Stimulated activated CD8-positive, alpha-beta memory T cell treated with anti-CD3 and anti-CD28 coated beads, Interleukin-2, amount 100 ng/mL, for 48 hours (primary cell): ENCODE results near the gene LYRM2.

Experiments used
- DNase-seq, 2 donors: peaks; one replicate each; pipeline ENCODE4 v3.0.0-alpha.2; 2020; ENCODE audit warnings: low read depth in 2 of 2

The LYRM2 gene

DNA sequence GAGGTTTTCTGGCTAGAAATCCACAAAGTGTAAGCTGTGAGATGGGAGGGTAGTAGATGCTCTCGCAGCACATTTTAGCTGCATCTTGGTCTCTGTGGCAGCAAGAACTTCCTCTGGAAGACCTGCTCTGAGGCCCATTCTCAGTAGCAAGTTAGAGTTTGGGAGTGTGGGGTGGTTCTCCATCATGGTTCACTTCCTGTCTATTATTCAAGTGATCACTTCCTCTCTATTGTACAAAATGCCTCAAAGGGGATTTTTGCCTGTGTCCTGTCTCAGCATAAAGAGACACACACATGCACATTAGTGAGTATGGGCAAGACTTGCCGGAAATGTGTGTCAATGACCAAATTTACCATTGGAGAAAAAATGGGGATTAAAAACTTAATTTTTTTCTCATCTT is 42.5 kb downstream of the LYRM2 start:
- no peak for DNase-seq

- no peak for DNase-seq
These were observed 46.8 kb downstream of the LYRM2 start for GRCh38 chr6:89591745-89592144.

DNA sequence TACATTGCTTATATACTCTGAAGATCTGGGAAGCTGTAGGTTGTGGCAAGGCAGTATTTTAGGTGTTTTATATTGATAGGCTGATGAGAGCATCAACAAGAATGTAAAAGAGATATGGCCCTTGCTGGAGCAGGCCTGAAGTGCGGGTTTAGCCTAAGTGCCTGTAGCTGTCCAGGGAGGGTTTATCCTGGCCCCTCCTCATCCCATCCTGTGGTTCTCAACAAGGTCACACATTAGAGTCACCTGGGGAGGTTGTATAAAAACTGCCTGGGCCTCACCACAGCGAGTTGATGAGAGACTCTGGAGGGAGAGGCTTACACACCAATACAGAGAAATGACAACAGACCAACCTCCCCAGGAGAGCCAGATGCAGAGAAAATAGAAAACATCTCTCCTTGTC is 48.4 kb downstream of the LYRM2 start:
- no peak for DNase-seq

DNA sequence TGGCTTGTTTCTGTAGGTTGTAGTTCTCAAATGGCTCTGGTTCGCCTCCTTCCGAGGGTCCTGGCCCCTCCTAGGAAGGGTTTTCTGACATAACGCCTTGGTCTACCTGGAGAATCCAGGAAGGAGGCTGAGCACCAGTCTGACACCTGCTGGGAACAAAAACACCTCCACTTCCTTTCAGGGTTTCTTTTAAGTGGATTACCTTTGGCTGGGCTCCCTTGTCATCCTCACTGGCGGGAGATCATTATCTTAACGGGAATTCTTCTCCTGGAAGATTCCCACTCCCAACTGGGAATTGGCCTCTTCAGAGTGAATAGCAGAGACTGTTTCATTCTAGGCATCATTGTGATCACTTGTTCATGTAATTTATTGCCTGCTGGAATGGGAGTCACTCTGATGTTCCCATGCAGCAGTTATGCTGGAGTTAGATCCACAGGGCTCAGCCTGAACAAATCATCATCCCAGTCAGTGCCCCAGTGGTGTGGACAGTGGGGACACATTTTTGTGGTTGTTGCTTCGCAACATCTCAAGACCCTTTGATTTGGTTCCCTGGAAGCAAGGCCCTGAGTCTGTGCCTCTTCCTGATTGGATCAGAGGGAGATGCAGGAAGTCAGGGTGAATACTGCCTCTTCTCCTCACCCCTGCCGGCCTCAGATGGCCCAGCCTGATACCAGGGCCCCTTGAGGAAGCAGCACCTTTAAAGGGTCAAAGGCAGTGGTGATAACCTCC is 49.1 kb downstream of the LYRM2 start:
- DNase-seq: no peak

- DNase-seq: no peak
These were observed 53.4 kb downstream of the LYRM2 start for GRCh38 chr6:89585154-89585553.

DNA sequence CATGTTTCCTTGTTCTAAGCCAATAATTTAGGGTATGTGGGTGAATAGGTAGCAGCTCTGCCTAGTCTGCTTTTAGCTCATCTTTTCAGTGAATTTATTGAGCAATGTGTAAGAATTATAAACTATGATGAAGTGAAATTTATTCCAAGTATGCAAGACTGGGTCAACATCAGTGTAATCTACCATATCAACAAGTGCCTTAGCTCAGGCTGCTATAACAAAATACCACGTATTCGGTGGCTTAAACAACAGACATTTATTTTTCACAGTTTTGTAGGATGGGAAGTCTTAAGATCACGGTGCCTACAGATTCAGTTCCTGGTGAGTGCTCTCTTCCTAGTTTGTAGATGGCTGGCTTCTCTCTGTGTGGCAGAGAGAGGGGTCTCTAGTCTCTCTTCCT is 54.0 kb downstream of the LYRM2 start:
- no peak for DNase-seq

- no peak for DNase-seq
These were observed 55.0 kb downstream of the LYRM2 start for GRCh38 chr6:89583559-89583958.

- no peak for DNase-seq
These were observed 55.8 kb downstream of the LYRM2 start for GRCh38 chr6:89582669-89583325.

GRCh38 chr6:89581689-89582088 is 56.9 kb downstream of the LYRM2 start:
- DNase-seq: no peak

DNA sequence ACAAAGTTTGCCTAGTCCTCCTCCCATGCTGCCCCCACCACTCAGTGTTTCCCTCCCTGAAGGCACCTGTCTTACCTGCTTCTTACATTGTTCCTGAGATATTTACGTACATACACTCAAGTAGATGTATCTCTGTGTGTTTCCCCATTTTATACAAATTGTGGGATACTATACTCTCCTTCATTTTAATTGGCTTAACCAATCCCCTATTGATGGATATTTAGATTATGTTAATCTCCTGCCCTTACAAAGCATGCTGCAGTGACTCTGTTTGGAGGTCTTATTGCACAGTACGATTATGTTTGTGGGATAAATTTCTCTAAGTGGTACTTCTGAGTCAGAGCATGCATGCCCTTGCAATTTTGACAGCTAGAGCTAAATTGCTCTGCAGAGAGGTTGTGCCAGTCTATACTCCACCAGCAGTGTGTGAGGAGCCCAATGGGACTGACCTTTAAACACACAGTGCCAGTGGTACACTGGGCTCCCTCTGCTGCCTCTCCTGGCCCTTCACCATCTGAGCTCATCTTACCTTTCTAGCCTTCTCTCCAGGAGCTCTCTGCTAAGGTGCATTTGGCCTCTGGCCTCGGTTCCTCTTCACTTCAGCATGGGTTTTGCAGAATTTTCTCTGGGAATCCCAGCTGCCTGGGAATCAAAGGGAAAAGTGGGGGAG is 57.4 kb downstream of the LYRM2 start:
- DNase-seq: no peak

DNA sequence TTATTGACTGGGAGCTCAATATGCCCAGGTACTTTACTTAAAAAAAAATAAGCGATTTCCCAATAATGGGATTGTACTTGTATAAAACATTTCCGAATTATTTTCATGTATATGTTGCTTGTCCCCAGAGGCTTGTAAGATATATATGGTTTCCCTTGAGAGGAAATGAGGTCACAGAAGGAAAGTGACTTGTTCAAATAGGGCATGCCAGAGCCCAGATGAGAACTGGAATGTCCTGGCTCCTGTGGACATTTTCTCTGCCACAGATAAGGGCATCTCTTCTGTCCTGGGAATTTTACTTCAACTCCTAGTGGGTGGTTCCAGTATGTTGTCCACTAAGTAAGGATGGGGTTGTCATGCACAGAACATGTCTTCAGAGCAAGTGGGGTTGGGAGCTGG is 63.0 kb downstream of the LYRM2 start:
- no peak for DNase-seq

GRCh38 chr6:89574910-89575561 is 63.5 kb downstream of the LYRM2 start:
- no peak for DNase-seq

DNA sequence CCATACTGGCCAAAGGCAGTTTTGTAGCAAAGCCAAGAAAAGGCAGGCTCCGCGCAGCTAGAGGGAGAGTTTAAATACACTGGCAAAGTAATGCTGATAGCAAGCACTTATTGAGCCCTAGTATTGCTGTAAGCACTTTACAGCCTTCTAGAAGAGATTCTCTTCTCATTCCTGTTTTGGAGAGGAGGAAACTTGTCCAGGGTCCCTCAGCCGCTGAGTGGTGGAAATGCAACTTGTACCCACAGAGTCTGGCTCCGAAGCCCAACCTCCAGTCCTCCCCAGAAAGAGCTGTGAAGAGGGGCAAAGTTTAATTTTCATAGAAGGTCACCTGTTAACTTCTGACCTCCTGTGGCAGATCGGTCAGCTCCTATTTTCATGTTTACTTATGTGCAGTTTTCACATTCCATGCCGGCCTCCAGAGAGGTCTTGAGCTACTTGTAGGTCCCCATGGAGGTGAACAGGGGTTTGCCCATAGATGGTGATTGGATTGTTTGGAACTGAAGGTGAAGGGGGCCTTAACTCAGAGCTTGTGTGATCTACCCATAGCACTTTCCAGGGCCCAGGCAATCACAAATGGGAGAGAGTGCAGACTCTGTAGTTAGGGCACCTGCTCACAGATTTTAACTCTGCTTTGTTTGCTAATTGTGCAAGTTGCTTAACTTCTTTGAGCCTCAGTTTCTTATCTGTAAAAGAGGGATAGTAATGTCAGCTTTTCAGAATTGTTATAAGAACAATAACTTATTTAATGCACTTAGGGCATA is 70.7 kb downstream of the LYRM2 start:
- no peak for DNase-seq

DNA sequence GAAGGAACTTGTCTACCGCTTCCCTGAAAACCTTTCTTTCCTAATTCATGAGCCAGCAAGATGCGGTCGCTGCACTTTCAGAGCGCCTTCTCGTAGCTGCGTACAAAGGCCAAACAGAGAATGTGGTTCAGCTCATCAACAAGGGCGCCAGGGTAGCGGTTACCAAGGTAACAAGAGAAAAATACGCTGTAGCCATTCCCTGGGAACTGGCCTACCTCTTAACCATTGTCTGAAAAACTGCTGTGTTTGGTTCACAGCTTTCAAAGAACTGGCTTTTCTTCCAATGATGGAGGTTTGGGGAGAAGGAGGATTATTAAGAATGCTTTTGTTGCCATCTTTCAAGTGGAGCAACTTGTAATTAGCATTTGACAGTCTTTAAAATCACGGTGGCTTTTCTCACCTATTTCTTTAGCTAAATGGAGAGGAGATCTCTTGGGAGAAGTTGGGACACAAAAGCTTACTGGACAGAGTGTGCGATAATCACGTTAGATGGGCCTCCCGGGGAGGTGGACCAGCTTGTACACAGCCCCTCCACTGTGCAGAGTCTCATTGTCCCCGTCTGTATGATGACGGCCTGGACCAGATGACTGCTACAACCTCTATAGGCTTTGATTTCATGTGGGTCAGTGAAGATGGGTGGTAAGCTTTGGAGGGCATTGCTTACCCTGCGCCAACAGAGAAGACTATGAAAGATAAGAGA is 71.5 kb downstream of the LYRM2 start:
- no peak for DNase-seq

GRCh38 chr6:89566008-89566800 is 72.3 kb downstream of the LYRM2 start:
- DNase-seq: no peak

GRCh38 chr6:89564752-89565427 is 73.7 kb downstream of the LYRM2 start:
- no peak for DNase-seq

DNA sequence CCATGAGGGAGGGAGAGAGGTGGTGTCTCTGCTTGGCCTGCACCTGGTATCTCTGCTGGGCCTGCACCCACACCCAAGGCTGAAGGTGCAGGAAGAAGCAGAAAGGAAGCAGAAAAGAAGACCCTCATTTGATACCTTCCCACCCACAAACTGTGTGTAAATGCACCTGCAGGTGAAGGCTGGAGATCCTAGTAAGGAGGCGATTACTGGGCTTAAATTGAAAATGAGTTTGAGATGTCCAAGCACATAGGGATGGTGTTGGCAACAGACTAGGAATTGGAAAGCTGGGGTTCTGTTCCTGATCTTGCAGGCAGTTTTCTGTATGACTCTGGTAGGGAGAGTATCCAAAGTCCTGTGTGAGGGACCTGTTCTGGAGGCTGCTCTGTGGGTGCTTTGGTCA is 74.7 kb downstream of the LYRM2 start:
- no peak for DNase-seq

DNA sequence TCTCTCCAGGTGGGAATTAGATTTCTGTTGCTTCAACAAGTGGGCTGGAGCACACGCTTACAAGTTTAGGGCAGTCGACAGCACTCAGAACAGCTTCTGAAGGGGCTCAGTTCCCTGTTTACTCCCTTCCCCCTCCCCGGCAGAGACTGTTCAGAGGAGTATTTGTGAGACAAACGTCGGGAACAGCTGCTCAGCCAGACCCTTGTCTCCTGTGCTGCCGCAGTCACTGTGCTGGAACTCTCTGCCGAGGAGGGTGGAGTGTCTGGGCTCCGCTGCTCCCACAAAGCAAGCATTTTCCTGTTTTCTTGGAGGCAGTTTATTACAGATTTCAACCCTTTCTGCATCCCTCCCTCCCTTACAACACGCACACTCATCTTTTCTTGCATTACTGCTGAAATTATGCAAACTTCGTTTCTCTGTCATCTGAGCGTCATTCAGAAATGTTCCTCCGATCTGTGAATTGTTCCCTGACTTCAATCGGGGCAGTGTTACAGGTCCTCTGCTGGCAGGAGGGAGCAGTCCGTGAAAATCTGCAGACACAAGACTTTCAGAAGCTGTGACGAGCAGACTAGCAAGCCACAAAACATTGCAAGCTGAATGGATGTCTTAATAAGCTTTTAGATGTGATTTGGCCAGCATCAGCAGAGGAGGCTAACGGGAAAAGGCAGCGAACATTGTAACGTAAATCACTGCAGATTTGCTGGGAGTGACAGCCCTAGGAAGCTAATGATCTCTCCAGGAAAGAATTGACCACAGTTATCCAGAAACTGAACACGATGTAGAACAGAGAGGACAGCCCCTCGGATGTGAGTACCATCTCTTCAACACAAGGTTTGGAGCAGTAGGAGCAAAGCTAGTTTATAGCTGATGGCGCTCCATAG is 76.2 kb downstream of the LYRM2 start:
- DNase-seq: no peak

GRCh38 chr6:89559487-89559886 is 79.1 kb downstream of the LYRM2 start:
- no peak for DNase-seq
